Skeletal muscle cell (primary cell): ENCODE measurements around the gene OS9.

Experiments used
- DNase-seq: peaks from one replicate; pipeline ENCODE4 v3.0.0-alpha.2; 2010; ENCODE audit warnings: low read depth
- H3K4me3 ChIP-seq: 2 replicates; pipeline ENCODE4 v1.5.1; 2011; ENCODE audit warnings: low read depth, mild to moderate bottlenecking, control low read depth, low read length, moderate library complexity

Gene OS9

DNA sequence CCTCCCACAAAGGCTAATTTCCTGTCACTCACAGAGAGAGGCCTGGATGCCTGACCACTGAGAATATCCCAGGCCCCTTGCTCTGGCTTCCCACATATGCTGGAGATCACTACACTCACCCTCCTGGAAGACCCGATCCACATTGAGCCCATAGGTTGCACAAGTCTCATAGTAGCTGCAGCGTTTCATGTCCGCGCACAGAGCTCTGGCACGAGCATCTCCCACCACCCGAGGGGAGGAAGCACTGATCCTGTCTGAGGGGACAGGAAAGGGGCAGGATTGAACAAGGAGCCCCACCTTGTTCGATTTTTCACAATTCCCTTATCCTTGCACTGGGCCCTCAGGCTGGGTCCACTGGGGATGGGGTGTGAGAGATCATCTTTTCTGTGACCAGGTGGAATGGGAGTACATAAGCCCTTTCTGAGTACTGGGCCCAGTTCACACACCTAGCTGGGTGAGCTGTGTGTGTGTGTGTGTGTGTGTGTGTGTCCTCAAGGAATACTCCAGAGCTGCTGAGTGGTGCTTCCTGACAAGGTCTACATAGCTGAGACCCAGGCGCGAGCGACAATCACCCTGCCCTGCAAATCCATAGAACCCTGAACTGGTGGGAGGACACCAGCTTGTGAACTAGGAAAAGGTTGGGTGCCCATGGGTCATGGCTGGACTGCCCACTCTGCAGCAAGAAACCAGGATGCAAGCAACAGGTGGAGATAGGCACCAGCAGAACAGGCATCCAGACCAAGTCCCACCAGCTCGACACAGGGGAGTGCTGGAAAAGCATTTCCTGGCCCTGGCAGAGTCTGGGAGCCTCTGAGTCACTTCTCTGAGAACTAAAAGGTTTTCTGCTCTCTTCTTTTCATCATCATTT is 39.0 kb downstream of the OS9 start:
- no peak overlapping the region for H3K4me3 ChIP-seq
- DNase-seq: no peak

DNA sequence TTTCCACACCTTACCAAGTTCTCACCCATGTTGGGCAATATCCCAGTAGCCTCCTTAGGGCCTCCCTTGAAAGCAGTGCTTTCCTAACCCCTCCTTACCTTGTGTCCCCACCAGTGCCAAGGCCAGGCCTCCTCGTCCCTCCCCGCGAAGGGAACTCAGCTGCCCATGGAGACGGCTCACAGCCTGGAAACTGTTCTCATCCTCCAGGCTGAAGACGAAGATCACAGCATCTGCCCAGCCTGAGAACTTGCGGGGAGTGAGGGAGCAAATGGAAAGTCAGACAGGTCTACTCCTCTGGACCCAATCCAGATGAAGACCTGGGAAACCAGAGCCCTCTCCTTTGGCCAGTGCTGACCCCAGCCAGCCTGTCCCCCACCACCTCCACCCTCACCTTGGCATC is 40.0 kb downstream of the OS9 start:
- no peak overlapping the region for H3K4me3 ChIP-seq
- DNase-seq: no peak

DNA sequence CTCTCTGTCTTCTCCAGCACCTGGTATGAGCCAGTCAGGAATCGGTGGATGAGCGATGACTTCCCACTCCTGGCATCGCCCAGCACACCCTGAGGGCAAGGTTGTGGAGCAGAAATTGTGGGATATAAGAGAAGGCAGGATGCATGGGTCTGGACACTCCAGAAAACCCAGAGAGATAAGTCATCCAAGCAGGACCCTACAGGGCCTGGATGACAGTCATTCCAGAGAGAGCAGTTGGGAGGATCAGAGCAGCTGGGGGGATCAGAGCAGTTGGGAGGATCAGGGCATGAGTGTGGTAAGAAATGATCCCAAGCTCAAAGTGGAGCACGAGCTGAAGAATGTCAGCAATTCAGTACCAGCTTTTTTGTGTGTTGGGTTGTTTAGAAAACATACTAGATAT is 40.7 kb downstream of the OS9 start:
- no peak overlapping the region for H3K4me3 ChIP-seq
- DNase-seq: no peak

DNA sequence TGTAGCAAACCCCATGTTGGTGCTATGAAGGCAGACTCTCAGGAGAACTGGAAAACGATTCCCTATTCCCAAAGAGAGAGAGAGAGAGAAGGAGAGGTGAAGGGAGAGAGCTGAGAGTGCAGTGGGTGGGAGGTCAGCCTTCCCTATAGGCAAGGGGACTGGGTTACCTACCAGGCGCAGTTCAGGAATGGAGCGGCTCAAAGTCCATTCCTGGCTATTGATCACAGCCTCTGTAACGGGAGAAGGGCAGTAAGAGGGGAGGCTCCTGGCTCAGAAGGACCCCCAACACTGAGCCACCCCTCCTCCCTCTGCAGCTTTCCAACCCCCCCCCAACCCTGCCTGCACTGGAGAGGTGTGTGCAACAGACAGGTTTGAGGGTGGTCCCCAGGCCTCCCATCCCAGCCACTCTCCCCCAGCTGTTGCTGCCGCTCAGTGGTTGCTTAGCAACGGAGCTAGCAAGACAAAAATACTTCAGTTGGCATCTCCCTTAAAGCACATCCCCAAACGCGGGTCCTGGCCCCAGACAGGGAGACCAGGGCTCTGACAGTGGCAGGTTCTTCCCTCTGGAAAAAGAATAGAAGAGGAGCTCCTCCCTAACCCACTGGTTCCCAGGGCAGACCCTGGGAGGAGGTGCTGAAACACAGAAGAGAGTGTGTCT is 41.4 kb downstream of the OS9 start:
- DNase-seq: no peak
- peak overlapping the region; percentile 37 for H3K4me3 ChIP-seq

DNA sequence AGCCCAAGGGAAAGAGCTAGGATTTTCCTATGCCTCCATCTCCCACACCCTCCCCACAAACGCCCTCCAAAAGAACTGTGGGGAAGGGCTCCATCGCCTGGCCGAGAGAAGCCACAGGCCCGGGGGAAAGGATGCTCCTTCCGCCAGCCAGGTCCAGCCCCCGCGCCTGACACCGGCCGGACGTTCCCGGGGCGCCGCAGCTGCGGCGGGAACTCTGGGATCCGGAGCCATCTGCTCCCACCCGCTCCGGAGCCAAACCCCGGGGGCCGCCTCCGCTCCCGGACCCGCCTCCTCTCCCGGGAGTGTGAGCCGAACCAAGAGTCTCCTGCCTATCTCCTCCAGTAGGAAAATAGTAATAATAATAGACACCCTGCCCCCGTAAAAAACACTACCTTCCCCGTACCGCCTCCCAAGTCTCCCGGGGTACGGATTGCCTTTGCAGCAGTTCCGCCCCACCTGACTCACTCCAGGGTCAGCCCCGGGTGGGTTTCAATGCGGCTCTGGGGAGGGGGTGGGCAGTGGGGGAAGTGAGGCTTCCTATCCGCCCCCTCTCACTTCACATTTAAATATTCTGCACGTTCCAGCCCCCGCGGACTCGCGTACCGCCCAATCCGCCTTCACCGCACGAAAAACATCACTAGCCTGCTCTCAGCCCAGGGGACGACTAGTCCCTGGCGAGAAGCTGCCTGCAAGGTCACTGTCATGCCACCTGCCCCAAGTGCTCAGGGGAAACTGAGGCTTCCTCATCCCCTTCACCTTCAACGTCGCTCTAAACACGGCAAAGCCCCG is 42.2 kb downstream of the OS9 start:
- no peak for DNase-seq
- H3K4me3 ChIP-seq: peak overlapping the region; percentile 37

DNA sequence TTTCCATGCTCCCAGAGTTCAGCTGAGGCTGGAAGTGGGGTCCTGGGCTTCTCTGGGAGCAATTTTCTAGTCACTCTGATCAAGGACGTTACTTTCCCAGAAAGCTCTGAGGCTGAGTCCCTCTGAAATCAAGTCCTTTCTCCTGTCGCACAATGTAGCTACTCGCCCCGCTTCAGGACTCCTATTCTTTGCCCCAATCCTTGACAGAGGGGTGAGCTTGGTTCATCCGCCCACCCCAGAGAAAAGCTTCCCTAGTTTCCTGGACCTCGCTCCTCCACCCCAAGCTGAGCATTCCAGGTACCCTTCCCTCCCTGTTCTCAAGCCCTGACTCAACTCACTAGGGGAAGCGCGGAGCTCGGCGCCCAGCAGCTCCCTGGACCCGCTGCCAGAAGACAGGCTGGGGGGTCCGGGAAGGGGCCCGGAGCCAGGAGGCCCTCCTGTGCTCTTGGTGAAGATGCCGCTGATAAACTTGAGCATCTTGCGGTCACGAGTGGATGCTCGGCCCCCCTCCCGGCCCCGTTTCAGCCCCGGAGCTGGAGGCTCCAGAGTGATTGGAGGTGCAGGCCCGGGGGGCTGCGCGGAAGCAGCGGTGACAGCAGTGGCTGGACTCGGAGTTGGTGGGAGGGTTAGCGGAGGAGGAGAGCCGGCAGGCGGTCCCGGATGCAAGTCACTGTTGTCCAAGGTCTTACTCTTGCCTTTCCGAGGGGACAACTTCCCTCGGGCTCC is 43.0 kb downstream of the OS9 start:
- no peak overlapping the region for H3K4me3 ChIP-seq
- DNase-seq: no peak

DNA sequence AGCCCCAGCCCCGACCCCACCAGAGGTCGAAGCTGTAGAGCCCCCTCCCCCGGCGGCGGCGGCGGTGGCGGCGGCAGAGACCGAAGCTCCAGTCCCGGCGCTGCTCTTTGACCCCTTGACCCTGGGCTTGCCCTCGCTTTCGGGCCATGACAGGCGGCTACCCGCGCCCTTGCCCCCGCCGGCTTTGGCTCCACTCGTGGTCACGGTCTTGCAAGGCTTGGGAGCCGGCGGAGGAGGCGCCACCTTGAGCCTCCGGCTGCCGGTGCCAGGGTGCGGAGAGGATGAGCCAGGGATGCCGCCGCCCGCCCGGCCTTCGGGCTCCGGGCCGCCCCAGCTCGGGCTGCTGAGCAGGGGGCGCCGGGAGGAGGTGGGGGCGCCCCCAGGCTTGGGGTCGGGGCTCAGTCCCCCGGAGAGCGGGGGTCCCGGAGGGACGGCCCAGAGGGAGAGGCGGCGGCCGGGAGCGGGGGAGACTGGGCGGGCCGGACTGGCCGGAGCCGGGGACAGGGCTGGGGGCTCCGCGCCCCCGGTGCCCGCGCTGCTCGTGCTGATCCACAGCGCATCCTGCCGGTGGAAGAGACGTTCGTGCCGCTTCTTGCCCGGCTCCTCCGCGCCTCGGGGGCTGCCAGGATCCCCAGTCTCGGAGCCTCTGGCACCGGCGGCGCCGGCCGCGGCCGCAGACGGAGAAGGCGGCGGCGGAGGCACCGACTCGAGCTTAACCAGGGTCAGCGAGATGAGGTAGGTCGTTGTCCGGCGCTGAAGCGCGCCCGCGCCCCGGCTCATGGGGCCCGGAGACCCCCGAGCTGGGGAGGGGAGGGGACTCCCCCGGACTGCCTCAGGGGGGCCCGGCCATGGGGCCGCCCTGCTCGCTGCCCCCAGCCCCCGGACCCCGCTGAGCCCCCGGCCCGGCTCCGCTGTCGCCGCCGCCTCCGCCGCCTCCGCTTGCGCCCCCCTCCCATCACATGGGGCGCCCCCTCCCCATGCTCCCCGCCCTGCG is 43.8 kb downstream of the OS9 start:
- H3K4me3 ChIP-seq: peak overlapping the region; percentile 42
- no peak for DNase-seq

DNA sequence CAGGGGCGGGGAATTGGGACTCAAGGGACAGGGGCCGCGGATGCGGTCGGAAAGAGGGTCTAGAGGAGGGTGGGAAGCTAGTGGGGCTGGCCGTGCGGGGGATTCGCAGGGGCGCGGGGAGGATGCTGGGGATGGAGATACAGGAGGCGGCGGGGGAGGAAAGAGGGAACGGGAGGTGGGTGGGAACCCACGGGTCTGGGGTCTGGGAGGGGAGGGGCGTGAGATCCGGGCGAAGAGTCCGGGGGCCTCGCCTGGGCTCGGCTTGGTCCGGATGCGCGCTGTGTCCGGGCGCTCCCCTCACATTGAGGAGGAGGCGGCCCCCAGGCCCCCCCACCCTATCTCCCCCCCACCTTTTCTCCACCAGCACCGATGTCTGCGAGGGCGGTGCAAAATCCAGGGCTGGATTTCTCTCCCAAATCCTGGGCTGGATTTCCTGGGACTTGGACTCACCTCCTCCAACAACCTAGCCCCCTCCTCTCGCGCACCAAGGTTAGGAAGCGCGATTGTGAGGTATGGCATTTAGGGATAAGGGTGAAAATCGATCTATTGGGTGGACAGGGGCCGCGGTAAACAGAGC is 44.8 kb downstream of the OS9 start, which contains the start of gene AGAP2:
TSS of gene AGAP2 (minus strand) at position 82 of the 577 bp plus-strand sequence. CDS start 496 bp downstream, outside the sequence.
- DNase-seq: no peak
- H3K4me3 ChIP-seq: peak within 1 kb of the TSS; percentile 42

DNA sequence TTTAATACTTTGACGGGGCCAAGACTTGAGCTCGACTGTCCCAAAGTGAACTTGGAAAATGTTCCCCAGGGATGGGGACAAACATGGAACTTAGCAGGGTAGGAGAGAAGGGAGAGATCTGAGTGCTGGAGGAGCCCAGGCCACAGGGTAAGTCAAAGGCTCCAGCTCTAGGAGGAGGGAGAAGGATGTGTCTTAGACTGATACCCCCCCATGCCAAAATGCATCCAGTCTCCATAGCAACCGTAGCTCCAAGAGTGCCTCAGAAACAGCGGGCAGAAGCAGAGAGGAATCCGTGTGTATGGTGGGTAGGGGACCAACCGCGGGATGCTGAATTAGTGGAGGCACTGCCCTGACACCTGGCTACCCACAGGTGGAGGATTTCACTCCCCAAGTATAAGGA is 45.5 kb downstream of the OS9 start:
- no peak for DNase-seq
- no peak overlapping the region for H3K4me3 ChIP-seq

DNA sequence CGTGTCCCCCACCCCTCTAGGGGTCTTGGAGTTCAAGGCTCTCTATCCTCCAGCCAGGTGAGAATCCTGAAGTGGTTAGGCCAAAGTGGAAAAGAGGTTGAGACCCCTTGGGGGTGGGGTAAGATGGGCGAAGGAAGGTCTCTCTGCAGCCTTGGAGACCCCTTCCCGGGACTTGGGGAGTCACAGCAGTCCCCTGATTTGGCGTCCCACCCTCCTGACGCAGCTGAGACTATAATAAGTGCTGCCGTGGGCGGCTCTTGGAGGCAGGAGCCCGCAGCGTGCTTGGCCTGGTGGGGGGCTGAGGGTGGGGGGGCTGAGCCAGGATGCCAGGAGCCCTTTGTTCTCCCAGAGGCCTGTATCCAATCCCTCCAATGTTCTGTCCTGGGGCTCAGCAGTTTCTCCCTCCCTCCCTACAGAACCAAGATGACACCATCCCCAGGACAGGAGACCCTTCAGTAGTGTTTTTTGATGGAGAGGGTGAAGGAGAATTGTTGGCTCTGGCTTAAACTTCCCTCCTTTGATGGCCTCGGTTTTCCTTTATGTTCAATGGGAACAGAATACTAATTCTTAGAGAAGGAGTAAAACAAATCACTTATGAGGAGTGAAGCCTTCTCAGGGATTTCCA is 46.1 kb downstream of the OS9 start:
- no peak overlapping the region for H3K4me3 ChIP-seq
- DNase-seq: no peak

DNA sequence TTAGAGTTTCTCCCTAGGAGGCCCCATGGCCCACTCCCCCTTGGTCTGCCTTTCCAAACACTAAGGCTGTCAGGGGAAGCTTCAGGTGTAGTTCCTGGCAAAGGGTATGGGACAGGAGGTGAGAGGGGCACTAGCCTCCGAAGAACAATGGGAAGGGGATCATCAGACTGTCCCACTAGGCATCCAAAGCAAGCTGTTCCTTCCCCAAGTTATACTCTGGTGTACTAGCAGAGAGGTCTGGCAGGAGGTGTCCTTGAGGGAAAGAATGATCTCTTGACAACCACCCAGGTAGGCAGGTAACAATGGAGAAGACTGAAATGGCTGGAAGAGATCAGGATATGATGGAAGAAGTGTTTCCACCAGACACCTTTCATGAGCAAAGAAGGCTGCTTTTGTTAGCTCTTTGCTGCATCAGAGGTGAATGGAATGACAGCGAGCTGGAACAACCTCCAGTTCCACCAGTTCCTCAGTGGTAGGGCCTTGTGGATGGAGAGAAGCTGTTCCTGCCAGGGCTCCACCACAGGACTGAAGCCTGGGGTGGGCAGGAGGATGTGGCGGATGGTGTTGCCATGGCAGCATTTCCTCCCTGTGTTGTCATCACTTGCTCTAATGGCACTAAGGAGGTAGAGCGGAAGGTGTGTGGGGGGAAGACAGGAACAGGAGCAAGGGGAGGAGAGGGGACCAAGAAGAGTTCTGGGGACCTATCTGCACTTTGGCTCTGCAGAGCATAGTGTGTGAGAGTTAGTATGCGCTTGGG is 46.9 kb downstream of the OS9 start:
- no peak overlapping the region for H3K4me3 ChIP-seq
- no peak for DNase-seq

DNA sequence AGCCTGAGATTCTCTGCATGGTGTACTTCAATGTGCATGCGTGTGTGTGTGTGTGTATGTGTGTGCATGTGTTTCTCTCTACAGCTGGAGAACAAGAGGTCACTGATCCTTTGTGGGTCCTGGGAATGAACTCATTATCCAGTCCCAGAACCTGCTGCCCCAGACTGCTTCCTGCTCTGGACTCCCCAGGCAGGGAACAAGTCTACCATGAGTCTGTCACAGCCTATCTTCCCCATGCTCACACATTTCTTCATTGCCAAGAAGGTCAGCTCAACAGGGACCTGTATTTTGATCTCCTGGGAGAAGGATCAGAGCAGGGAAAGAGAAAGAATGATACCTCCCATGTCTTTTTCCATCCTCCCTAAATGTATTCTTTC is 47.5 kb downstream of the OS9 start:
- no peak overlapping the region for H3K4me3 ChIP-seq
- DNase-seq: no peak

DNA sequence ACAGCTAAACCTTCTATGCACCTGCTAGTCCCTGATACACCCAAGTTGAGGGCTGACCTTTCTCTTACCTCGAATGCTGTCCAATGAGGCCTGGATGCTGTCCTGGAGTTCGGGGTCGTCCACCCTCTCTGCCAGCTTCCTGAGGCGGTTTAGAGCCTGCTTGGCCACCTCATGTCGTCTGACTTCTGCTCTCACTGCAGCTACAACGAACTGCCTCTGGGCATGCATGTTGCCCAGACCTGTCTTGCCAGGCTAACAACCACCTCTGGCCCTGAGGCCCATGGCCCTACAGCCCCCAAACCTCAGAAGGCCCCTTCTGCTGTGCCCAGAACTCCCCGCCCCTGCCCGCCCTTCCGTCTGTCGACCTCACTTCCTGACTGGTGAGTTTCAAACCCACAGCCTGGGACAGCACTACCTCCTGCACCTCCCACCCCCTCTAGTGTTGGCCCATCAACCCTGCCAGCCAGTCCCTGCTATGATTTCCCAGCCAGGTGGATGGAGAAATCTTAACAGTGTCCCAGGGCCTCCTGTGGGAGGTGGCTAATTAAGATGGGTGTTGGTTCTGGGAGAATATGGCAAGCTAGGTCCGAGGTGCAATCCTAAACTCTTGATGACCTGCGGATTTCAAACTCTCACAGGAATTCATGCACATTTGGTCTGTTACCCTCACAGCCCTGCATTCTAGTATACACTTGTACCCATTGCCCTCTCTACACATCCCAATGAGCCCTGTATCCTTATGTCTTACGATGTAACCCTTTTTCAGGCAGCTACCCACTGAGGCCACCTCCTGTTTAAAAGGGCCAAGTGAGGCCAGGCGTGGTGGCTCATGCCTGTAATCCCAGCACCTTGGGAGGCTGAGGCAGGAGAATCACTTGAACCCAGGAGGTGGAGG is 48.2 kb downstream of the OS9 start:
- DNase-seq: no peak
- no peak overlapping the region for H3K4me3 ChIP-seq

DNA sequence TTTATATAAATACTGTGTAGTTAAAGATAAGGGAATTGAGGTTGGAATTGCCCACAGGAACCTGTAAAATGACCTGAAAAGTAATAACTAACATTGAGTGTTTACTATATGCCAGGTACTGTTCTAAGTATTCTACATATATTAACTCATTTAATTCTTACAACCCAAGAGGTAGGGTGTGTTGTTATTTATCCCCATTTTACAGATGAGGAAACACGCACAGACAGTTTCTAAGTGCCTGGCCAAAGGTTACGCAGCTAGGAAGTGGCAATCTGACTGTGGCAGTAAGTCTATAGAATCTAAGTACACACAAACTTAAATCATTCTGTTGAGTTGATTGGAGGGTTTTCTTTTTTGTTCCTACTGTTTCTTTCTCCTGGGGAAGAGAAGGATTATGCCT is 49.8 kb downstream of the OS9 start:
- no peak overlapping the region for H3K4me3 ChIP-seq
- no peak for DNase-seq

DNA sequence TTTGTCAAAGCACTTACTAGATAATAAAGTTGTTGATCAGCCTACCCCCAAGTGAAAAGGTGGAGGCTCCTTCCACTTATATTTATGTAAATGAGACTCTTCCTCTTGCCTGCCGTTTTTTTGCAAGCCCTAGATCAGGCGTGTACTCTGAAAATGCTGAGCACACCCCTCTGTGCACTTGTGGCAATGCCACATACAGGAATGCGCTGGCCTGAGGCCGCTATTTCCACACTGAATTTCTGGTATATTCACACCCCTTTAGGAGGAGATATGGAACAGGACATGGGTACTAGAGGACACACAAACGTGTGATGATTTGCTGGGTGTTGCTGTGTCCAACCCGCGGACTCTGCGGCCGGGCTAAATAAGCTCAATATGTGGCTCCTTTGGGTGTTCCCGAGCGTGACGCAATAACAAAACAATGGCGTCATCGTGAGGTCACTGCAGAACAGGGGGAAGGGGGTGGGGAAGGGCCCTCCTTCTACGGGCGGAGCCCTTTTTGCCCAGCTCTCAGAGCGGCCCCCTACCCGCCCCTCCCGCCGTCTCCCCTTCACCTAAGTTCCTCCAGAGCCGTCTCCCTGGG is 50.4 kb downstream of the OS9 start:
- peak; percentile 62 for DNase-seq
- H3K4me3 ChIP-seq: peak overlapping the region; percentile 93
